Stimulated activated naive CD8-positive, alpha-beta T cell treated with anti-CD3 and anti-CD28 coated beads, Interleukin-15, amount 100 ng/mL, for 72 hours (primary cell): ENCODE data around the gene KIF1B.

Source experiments
- ATAC-seq: fragments of 150-1000 bp; cut with Tn5 transposase; 2 replicates; pipeline ENCODE4 v1.10.0; 2021; ENCODE audit warnings: mild to moderate bottlenecking, moderate library complexity
- DNase-seq, 2 donors: peaks; one replicate each; pipeline ENCODE4 v3.0.0; 2021 to 2022
- H3K27ac Mint-ChIP-seq, 2 donors: one replicate each; pipeline ENCODE4 v1.8.0; 2022; ENCODE audit warnings: mild to moderate bottlenecking in 2 of 2, mixed read lengths in 2 of 2, moderate library complexity in 2 of 2
- H3K27me3 Mint-ChIP-seq: one replicate; pipeline ENCODE4 v1.8.0; 2022; ENCODE audit warnings: mixed read lengths
- H3K4me1 Mint-ChIP-seq: one replicate; pipeline ENCODE4 v1.8.0; 2022; ENCODE audit warnings: mild to moderate bottlenecking, mixed read lengths
- H3K4me3 Mint-ChIP-seq, 2 donors: one replicate each; pipeline ENCODE4 v1.8.0; 2022; ENCODE audit warnings: mild to moderate bottlenecking in 2 of 2, mixed read lengths in 2 of 2, moderate library complexity in 1 of 2
- H3K9me3 Mint-ChIP-seq, 2 donors: one replicate each; pipeline ENCODE4 v1.8.0; 2022; ENCODE audit warnings: mixed read lengths in 2 of 2

KIF1B gene

GRCh38 chr1:10308001-10308400, 97.6 kb downstream of the KIF1B start:
- DNase-seq (no peak), ATAC-seq (no peak)
- Mint-ChIP-seq H3K4me1 (no peaks in the 10 kb centered on the region), H3K9me3 (no peaks in the 10 kb centered on the region), H3K27ac (no peak overlapping the region), H3K27me3 (no peaks in the 10 kb centered on the region), H3K4me3 (no peak overlapping the region)

- ATAC-seq (no peak), DNase-seq (no peak)
- no peaks in the 10 kb centered on the region for H3K4me1 Mint-ChIP-seq
- H3K27ac Mint-ChIP-seq, result no peak overlapping the region
- H3K9me3 Mint-ChIP-seq, result no peaks in the 10 kb centered on the region
- no peak overlapping the region for H3K4me3 Mint-ChIP-seq
- H3K27me3 Mint-ChIP-seq, result no peaks in the 10 kb centered on the region
Measured at GRCh38 chr1:10309243-10310011, 99.1 kb downstream of the KIF1B start.

GRCh38 chr1:10316752-10317151, 106.4 kb downstream of the KIF1B start:
- H3K27ac Mint-ChIP-seq, result no peak overlapping the region
- DNase-seq, result no peak
- no peak overlapping the region for H3K4me3 Mint-ChIP-seq
- H3K4me1 Mint-ChIP-seq, result no peaks in the 10 kb centered on the region
- no peaks in the 10 kb centered on the region for H3K27me3 Mint-ChIP-seq
- ATAC-seq, result no peak
- no peaks in the 10 kb centered on the region for H3K9me3 Mint-ChIP-seq

GRCh38 chr1:10319750-10320149, 109.4 kb downstream of the KIF1B start:
- no peaks in the 10 kb centered on the region for H3K9me3 Mint-ChIP-seq
- no peak overlapping the region for H3K4me3 Mint-ChIP-seq
- no peaks in the 10 kb centered on the region for H3K27me3 Mint-ChIP-seq
- H3K27ac Mint-ChIP-seq, result no peak overlapping the region
- ATAC-seq (no peak), DNase-seq (no peak)
- no peaks in the 10 kb centered on the region for H3K4me1 Mint-ChIP-seq

GRCh38 chr1:10320336-10320735, 110.0 kb downstream of the KIF1B start:
- no peak overlapping the region for H3K27ac Mint-ChIP-seq
- no peak for ATAC-seq
- no peaks in the 10 kb centered on the region for H3K9me3 Mint-ChIP-seq
- no peaks in the 10 kb centered on the region for H3K27me3 Mint-ChIP-seq
- H3K4me1 Mint-ChIP-seq, result no peaks in the 10 kb centered on the region
- H3K4me3 Mint-ChIP-seq, result no peak overlapping the region
- no peak for DNase-seq

GRCh38 chr1:10322821-10323220, 112.5 kb downstream of the KIF1B start:
- Mint-ChIP-seq H3K27ac (no peak overlapping the region), H3K9me3 (no peaks in the 10 kb centered on the region), H3K4me1 (no peaks in the 10 kb centered on the region), H3K27me3 (no peaks in the 10 kb centered on the region), H3K4me3 (no peak overlapping the region)
- DNase-seq (no peak), ATAC-seq (no peak)

- H3K27me3 Mint-ChIP-seq, result no peaks in the 10 kb centered on the region
- no peak for ATAC-seq
Measured at GRCh38 chr1:10324627-10325026, 114.3 kb downstream of the KIF1B start.

GRCh38 chr1:10325521-10325920, 115.2 kb downstream of the KIF1B start:
- H3K27ac Mint-ChIP-seq, result no peak overlapping the region
- no peaks in the 10 kb centered on the region for H3K27me3 Mint-ChIP-seq
- DNase-seq (no peak), ATAC-seq (no peak)
- no peaks in the 10 kb centered on the region for H3K9me3 Mint-ChIP-seq
- no peak overlapping the region for H3K4me3 Mint-ChIP-seq
- H3K4me1 Mint-ChIP-seq, result no peaks in the 10 kb centered on the region

More at GRCh38 chr1:10324627-10325026, 114.3 kb downstream of the KIF1B start:
- DNase-seq, result no peak
- Mint-ChIP-seq H3K27ac (no peak overlapping the region), H3K9me3 (no peaks in the 10 kb centered on the region), H3K4me3 (no peak overlapping the region), H3K4me1 (no peaks in the 10 kb centered on the region)

- H3K9me3 Mint-ChIP-seq, result no peaks in the 10 kb centered on the region
- H3K27ac Mint-ChIP-seq, result no peak overlapping the region
- H3K4me3 Mint-ChIP-seq, result no peak overlapping the region
- DNase-seq (no peak), ATAC-seq (no peak)
- H3K27me3 Mint-ChIP-seq, result no peaks in the 10 kb centered on the region
- no peaks in the 10 kb centered on the region for H3K4me1 Mint-ChIP-seq
Measured at GRCh38 chr1:10326251-10326650, 115.9 kb downstream of the KIF1B start.

GRCh38 chr1:10328180-10328963, 118.0 kb downstream of the KIF1B start:
- ATAC-seq (no peak), DNase-seq (no peak)
- H3K27me3 Mint-ChIP-seq, result no peaks in the 10 kb centered on the region
- no peaks in the 10 kb centered on the region for H3K9me3 Mint-ChIP-seq
- no peaks in the 10 kb centered on the region for H3K4me1 Mint-ChIP-seq
- H3K4me3 Mint-ChIP-seq, result no peak overlapping the region
- H3K27ac Mint-ChIP-seq, result no peak overlapping the region

- Mint-ChIP-seq H3K4me1 (no peaks in the 10 kb centered on the region), H3K9me3 (no peaks in the 10 kb centered on the region), H3K27me3 (no peaks in the 10 kb centered on the region), H3K27ac (no peak overlapping the region), H3K4me3 (no peak overlapping the region)
- no peak for ATAC-seq
- DNase-seq, result no peak
Measured at GRCh38 chr1:10337436-10337835, 127.1 kb downstream of the KIF1B start.

- DNase-seq (peak; percentile 25 to 45), ATAC-seq (peak; percentile 89)
- Mint-ChIP-seq H3K4me3 (no peak overlapping the region), H3K27ac (no peak overlapping the region), H3K27me3 (no peaks in the 10 kb centered on the region), H3K4me1 (no peaks in the 10 kb centered on the region), H3K9me3 (no peaks in the 10 kb centered on the region)
Measured at GRCh38 chr1:10338047-10338446, 127.7 kb downstream of the KIF1B start.

- H3K9me3 Mint-ChIP-seq, result no peaks in the 10 kb centered on the region
- no peak overlapping the region for H3K27ac Mint-ChIP-seq
- H3K4me1 Mint-ChIP-seq, result no peaks in the 10 kb centered on the region
- H3K27me3 Mint-ChIP-seq, result no peaks in the 10 kb centered on the region
- DNase-seq (no peak), ATAC-seq (no peak)
- H3K4me3 Mint-ChIP-seq, result no peak overlapping the region
Measured at GRCh38 chr1:10338611-10339010, 128.2 kb downstream of the KIF1B start.

GRCh38 chr1:10339036-10339567, 128.7 kb downstream of the KIF1B start:
- Mint-ChIP-seq H3K9me3 (no peaks in the 10 kb centered on the region), H3K4me3 (no peak overlapping the region), H3K4me1 (no peaks in the 10 kb centered on the region), H3K27ac (no peak overlapping the region), H3K27me3 (no peaks in the 10 kb centered on the region)
- no peak for ATAC-seq
- no peak for DNase-seq

GRCh38 chr1:10339815-10340214, 129.4 kb downstream of the KIF1B start:
- Mint-ChIP-seq H3K4me1 (no peaks in the 10 kb centered on the region), H3K27me3 (no peaks in the 10 kb centered on the region), H3K9me3 (no peaks in the 10 kb centered on the region), H3K27ac (no peak overlapping the region), H3K4me3 (no peak overlapping the region)
- no peak for DNase-seq
- ATAC-seq, result no peak

- Mint-ChIP-seq H3K4me3 (no peak overlapping the region), H3K4me1 (no peaks in the 10 kb centered on the region), H3K27me3 (no peaks in the 10 kb centered on the region), H3K9me3 (no peaks in the 10 kb centered on the region), H3K27ac (no peak overlapping the region)
- ATAC-seq (no peak), DNase-seq (no peak)
Measured at GRCh38 chr1:10340930-10341590, 130.7 kb downstream of the KIF1B start.
